ENCODE data around the gene GTF2H1.

DNA sequence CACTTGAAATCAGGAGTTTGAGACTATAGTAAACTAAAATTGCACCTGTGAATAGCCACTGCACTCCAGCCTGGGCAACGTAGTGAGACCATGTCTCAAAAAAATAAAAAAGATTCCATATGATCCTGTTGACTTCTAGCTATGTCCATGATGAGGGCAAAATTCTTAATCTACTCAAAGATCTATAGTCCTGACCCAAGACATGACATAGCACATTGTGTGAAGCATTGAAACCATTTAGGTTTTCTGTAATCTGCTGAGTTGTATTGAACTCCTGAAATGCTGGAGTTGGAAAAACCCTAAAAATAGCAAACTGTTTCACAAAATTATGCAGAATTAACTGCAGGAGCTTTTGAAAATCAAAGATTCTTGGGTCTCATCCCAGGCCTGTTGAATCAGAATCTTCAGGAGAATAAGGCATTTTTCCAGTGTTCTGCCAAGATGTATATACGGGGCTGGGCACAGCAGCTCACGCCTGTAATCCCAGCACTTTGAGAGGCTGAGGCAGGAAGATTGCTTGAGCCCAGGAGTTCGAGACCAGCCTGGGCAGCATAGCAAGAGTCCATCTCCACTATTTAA is 42.2 kb downstream of the GTF2H1 start:
- TF ChIP-seq, protein P1, sequence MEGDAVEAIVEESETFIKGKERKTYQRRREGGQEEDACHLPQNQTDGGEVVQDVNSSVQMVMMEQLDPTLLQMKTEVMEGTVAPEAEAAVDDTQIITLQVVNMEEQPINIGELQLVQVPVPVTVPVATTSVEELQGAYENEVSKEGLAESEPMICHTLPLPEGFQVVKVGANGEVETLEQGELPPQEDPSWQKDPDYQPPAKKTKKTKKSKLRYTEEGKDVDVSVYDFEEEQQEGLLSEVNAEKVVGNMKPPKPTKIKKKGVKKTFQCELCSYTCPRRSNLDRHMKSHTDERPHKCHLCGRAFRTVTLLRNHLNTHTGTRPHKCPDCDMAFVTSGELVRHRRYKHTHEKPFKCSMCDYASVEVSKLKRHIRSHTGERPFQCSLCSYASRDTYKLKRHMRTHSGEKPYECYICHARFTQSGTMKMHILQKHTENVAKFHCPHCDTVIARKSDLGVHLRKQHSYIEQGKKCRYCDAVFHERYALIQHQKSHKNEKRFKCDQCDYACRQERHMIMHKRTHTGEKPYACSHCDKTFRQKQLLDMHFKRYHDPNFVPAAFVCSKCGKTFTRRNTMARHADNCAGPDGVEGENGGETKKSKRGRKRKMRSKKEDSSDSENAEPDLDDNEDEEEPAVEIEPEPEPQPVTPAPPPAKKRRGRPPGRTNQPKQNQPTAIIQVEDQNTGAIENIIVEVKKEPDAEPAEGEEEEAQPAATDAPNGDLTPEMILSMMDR (IDR thresholded peaks at IDR 0.05) = no peak
- no peak for TF ChIP-seq POLR2A (IDR thresholded peaks at IDR 0.05)

Data from esophagus squamous epithelium (tissue), 4 donors.